ENCODE results near the gene RPS6KA3. TPM values are rescaled to one million over a fixed set of nuclear protein-coding genes. Genes with fewer than 3 reads are reported as not detected.

RPS6KA3 gene
- 50.9 TPM for total RNA-seq (ENCODE audit: unreplicated experiment)
- long read RNA-seq, transcript RPS6KA3-203 (21 exons, 2,820 nt) = major isoform, 5 of 10 reads
- long read RNA-seq, partial matches to known transcripts = 1 of 10 reads
- long read RNA-seq, other reads (novel, unspliced or antisense) = 3 of 10 reads

- Mint-ChIP-seq H3K4me3 (ENCODE audit: unreplicated experiment) (peak within 1 kb of the TSS; percentile 98), H3K4me1 (ENCODE audit: unreplicated experiment) (peaks cover 9% of the 10 kb centered on the region), H3K27ac (ENCODE audit: unreplicated experiment) (no peak within 1 kb of the TSS), H3K9me3 (ENCODE audit: unreplicated experiment) (no peaks in the 10 kb centered on the region), H3K27me3 (ENCODE audit: unreplicated experiment) (peaks cover 8% of the 10 kb centered on the region), H3K36me3 (ENCODE audit: low read depth, unreplicated experiment) (no peaks in the 10 kb centered on the region)
- DNase-seq (ENCODE audit: low spot score) = peak; percentile 77
- TF ChIP-seq CTCF (IDR thresholded peaks at IDR 0.05; ENCODE audit: unreplicated experiment) = no peak
These were observed at the start of gene RPS6KA3 for GRCh38 chrX:20266810-20267606. TSS of gene RPS6KA3 (minus strand) at chrX:20266909. CDS start at chrX:20266632, 277 bp downstream.

GRCh38 chrX:20315140-20315539 lies 48.4 kb upstream of the RPS6KA3 start:
- no peak for TF ChIP-seq CTCF (IDR thresholded peaks at IDR 0.05; ENCODE audit: unreplicated experiment)
- no peaks in the 10 kb centered on the region for H3K9me3 Mint-ChIP-seq (ENCODE audit: unreplicated experiment)

DNA sequence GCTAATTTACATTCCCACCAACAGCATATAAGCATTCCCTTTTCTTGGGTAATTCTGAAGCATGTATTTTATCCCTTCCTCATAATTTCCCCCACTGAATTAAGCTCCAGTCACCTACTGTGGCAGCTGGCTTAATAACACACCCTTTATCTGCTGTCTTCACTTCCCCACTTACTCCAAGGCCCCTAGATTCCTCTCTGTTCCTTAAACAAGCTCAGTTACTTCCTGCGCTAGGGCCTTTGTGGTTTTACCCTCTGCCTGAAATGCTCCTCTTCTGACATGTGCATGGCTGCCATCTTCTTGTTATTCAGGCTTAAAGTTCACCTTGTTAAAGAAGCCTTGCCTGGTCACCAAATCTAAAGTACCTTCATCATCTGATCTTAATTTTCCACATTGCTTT lies 47.2 kb upstream of the RPS6KA3 start:
- Mint-ChIP-seq H3K4me3 (ENCODE audit: unreplicated experiment) (no peak overlapping the region), H3K36me3 (ENCODE audit: low read depth, unreplicated experiment) (no peaks in the 10 kb centered on the region), H3K4me1 (ENCODE audit: unreplicated experiment) (peaks cover 4% of the 10 kb centered on the region), H3K27ac (ENCODE audit: unreplicated experiment) (no peak overlapping the region), H3K27me3 (ENCODE audit: unreplicated experiment) (peaks cover 4% of the 10 kb centered on the region), H3K9me3 (ENCODE audit: unreplicated experiment) (no peaks in the 10 kb centered on the region)
- DNase-seq (ENCODE audit: low spot score) = no peak
- no peak for TF ChIP-seq CTCF (IDR thresholded peaks at IDR 0.05; ENCODE audit: unreplicated experiment)

More at GRCh38 chrX:20315140-20315539, 48.4 kb upstream of the RPS6KA3 start:
- Mint-ChIP-seq H3K36me3 (ENCODE audit: low read depth, unreplicated experiment) (no peaks in the 10 kb centered on the region), H3K27ac (ENCODE audit: unreplicated experiment) (peak overlapping the region; percentile 74), H3K4me3 (ENCODE audit: unreplicated experiment) (no peak overlapping the region), H3K27me3 (ENCODE audit: unreplicated experiment) (peaks cover 6% of the 10 kb centered on the region), H3K4me1 (ENCODE audit: unreplicated experiment) (peaks cover 4% of the 10 kb centered on the region)
- DNase-seq (ENCODE audit: low spot score) = no peak

DNA sequence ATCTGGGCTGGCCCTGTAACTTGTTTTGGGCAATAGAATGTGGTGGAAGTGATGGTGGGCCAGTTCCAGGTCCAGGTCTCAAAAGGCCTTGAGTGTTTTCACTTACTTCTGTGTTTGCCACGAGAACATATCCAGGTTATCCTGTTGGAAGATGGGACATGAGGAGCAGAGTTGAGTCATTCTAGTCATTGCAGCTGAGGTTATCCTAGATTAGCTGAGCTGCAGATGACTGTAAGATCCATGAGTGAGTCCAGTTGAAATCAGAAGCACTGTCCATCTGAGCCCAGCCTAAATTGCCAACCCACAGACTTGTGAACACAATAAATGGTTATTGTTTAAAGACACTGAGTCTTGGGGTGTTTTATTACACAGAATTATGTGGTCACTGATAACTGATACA lies 45.3 kb upstream of the RPS6KA3 start:
- DNase-seq (ENCODE audit: low spot score) = no peak
- Mint-ChIP-seq H3K4me1 (ENCODE audit: unreplicated experiment) (peaks cover 8% of the 10 kb centered on the region), H3K27ac (ENCODE audit: unreplicated experiment) (no peak overlapping the region), H3K36me3 (ENCODE audit: low read depth, unreplicated experiment) (no peaks in the 10 kb centered on the region), H3K9me3 (ENCODE audit: unreplicated experiment) (no peaks in the 10 kb centered on the region), H3K4me3 (ENCODE audit: unreplicated experiment) (no peak overlapping the region), H3K27me3 (ENCODE audit: unreplicated experiment) (peaks cover 4% of the 10 kb centered on the region)
- TF ChIP-seq CTCF (IDR thresholded peaks at IDR 0.05; ENCODE audit: unreplicated experiment) = no peak

DNA sequence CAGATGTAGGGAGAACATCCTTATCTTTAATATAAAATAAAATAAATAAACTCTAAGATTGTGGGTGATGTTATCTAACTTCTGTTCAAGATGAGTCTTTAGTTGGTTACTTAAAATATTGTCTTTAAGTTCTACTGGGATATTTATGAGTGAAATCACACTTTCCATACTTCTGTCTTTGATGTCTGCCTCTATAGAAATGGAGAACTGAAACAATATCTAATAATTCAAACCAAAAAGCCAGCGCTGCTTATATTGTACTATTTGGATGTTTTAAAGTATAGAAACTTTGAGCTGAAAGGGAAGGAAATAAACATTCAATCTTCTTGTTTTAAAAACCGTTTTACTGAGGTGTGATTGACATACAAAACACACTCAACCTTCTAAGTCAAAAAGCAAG lies 44.8 kb upstream of the RPS6KA3 start:
- H3K4me3 Mint-ChIP-seq (ENCODE audit: unreplicated experiment) = no peak overlapping the region
- no peak for TF ChIP-seq CTCF (IDR thresholded peaks at IDR 0.05; ENCODE audit: unreplicated experiment)

More for the DNA sequence above, 44.8 kb upstream of the RPS6KA3 start:
- Mint-ChIP-seq H3K27me3 (ENCODE audit: unreplicated experiment) (peaks cover under 1% of the 10 kb centered on the region), H3K4me1 (ENCODE audit: unreplicated experiment) (peaks cover 11% of the 10 kb centered on the region), H3K36me3 (ENCODE audit: low read depth, unreplicated experiment) (no peaks in the 10 kb centered on the region), H3K27ac (ENCODE audit: unreplicated experiment) (no peak overlapping the region), H3K9me3 (ENCODE audit: unreplicated experiment) (no peaks in the 10 kb centered on the region)
- no peak for DNase-seq (ENCODE audit: low spot score)
